HepG2 (cell line): ENCODE measurements around the gene MN1. TPM values are rescaled to one million over a fixed set of nuclear protein-coding genes. Genes with fewer than 3 reads are reported as not detected.
A peak's percentile ranks its signal among the peaks of the same experiment; 100 is the strongest.

Experiments
- ATAC-seq: fragments of 200-7000 bp; cut with Tn5 transposase; 3 replicates; pipeline ENCODE4 v1.9.1; 2020; ENCODE audit warnings: mild to moderate bottlenecking, moderate library complexity
- BruUV-seq: library from RNA; stranded (reverse); fragments of 400-500 nt; replicated peaks from 2 replicates; lab custom pipeline; 2021; lab: Mats Ljungman, UMichigan
- CTCF ChIA-PET: fragments of 300-600 bp; formaldehyde crosslinking; extraction: SDS; loops from one replicate; lab custom pipeline; 2021; ENCODE audit warnings: low total read pairs, inconsistent platforms, low intra/inter-chr PET ratio; lab: Yijun Ruan, JAX
- POLR2A ChIA-PET: fragments of 350-600 bp; sonication (Branson Sonifier 250); formaldehyde crosslinking; loops from one replicate; lab custom pipeline; 2020; ENCODE audit warnings: antibody characterized with exemption, inconsistent platforms; lab: Yijun Ruan, JAX
- DNase-seq: peaks from one replicate; pipeline ENCODE4 v3.0.0-alpha.2; 2015; ENCODE audit warnings: low spot score
- FAIRE-seq: peaks from 3 replicates; lab custom pipeline; 2011; peaks lifted over from hg19 to GRCh38; lab: Jason Lieb, UNC
- H2AFZ ChIP-seq: one replicate; pipeline ENCODE4 v1.6.1; 2011; ENCODE audit warnings: low read length, inconsistent platforms
- H3K27ac ChIP-seq: fragments of 300-600 bp; 3 replicates; pipeline ENCODE4 v1.8.0; 2011; ENCODE audit warnings: mixed run types, mild to moderate bottlenecking, mixed read lengths, low read length, inconsistent platforms; ENCODE audit not compliant: insufficient read depth; ENCODE audit errors: extremely low read length
- H3K27me3 ChIP-seq, 2 experiments: fragments of 200-600 bp in 1 of 2; 2 replicates in 1 of 2; 3 replicates in 1 of 2; pipeline versions ENCODE4 v1.6.0 to v1.8.0; 2011; ENCODE audit warnings: low read length in 2 of 2, mild to moderate bottlenecking in 2 of 2, moderate library complexity in 2 of 2, inconsistent platforms in 1 of 2; ENCODE audit not compliant: insufficient read depth in 2 of 2, control insufficient read depth in 1 of 2
- H3K36me3 ChIP-seq, 2 experiments: fragments of 200-600 bp in 1 of 2; replicated peaks in 1 of 2; 2 replicates in 1 of 2; 3 replicates in 1 of 2; pipeline versions ENCODE4 v1.5.1 to v1.8.0; 2011; ENCODE audit warnings: low read length in 2 of 2, inconsistent platforms in 1 of 2; ENCODE audit not compliant: insufficient read depth in 2 of 2, control insufficient read depth in 1 of 2
- H3K4me1 ChIP-seq: 2 replicates; pipeline ENCODE4 v1.5.1; 2012; ENCODE audit warnings: low read length, inconsistent platforms; ENCODE audit not compliant: insufficient read depth
- H3K4me2 ChIP-seq: 2 replicates; pipeline ENCODE4 v1.6.0; 2011; ENCODE audit warnings: low read depth, low read length, inconsistent platforms
- H3K4me3 ChIP-seq, 3 experiments: fragments of 200-600 bp in 1 of 3; sonication (generic), shearing (Covaris generic) in 1 of 3; replicated peaks in 1 of 3; 2 replicates each; pipeline ENCODE4 v1.5.1; 2011 to 2016; ENCODE audit warnings: low read length in 3 of 3, inconsistent platforms in 2 of 3, low read depth in 2 of 3, mild to moderate bottlenecking in 2 of 3, control low read depth in 1 of 3, mixed read lengths in 1 of 3; ENCODE audit not compliant: insufficient read depth in 1 of 3
- H3K79me2 ChIP-seq: one replicate; pipeline ENCODE4 v1.6.1; 2011; ENCODE audit warnings: low read length, inconsistent platforms; ENCODE audit not compliant: insufficient read depth
- H3K9ac ChIP-seq: 2 replicates; pipeline ENCODE4 v1.6.0; 2011; ENCODE audit warnings: mild to moderate bottlenecking, low read depth, low read length, inconsistent platforms; ENCODE audit not compliant: insufficient read depth
- H3K9me3 ChIP-seq: 2 replicates; pipeline ENCODE4 v1.5.1; 2012; ENCODE audit warnings: mild to moderate bottlenecking, low read length
- H4K20me1 ChIP-seq: 2 replicates; pipeline ENCODE4 v1.6.0; 2011; ENCODE audit warnings: inconsistent platforms, mild to moderate bottlenecking, low read length, moderate library complexity; ENCODE audit not compliant: insufficient read depth
- EEA1 ChIP-seq: sonication (generic); formaldehyde crosslinking; IDR thresholded peaks from 2 replicates; pipeline ENCODE4 v1.5.1; 2020; ENCODE audit warnings: mild to moderate bottlenecking, missing genetic modification reagents, borderline replicate concordance
- NFYC ChIP-seq: IDR thresholded peaks from 2 replicates; pipeline ENCODE4 v1.6.1; 2016; ENCODE audit warnings: missing genetic modification reagents, missing compliant biosample characterization
- NRL ChIP-seq: sonication (generic); formaldehyde crosslinking; IDR thresholded peaks from 2 replicates; pipeline ENCODE4 v1.5.0; 2020; ENCODE audit warnings: missing genetic modification reagents, mild to moderate bottlenecking, moderate library complexity, borderline replicate concordance
- PAX8 ChIP-seq: sonication (generic); formaldehyde crosslinking; IDR thresholded peaks from 2 replicates; pipeline ENCODE4 v1.8.0; 2022; ENCODE audit warnings: mild to moderate bottlenecking, missing genetic modification reagents, borderline replicate concordance
- SMAD3 ChIP-seq: sonication (generic); formaldehyde crosslinking; IDR thresholded peaks from 2 replicates; pipeline ENCODE4 v1.4.0; 2020; ENCODE audit warnings: missing genetic modification reagents
- ZNF274 ChIP-seq: sonication (generic); formaldehyde crosslinking; IDR thresholded peaks from 2 replicates; pipeline ENCODE4 v1.5.1; 2020; ENCODE audit warnings: mild to moderate bottlenecking, missing genetic modification reagents
- ZNF557 ChIP-seq: sonication (generic); formaldehyde crosslinking; IDR thresholded peaks from 2 replicates; pipeline ENCODE4 v1.4.0; 2020; ENCODE audit warnings: missing genetic modification reagents
- ZNF614 ChIP-seq: IDR thresholded peaks from 2 replicates; pipeline ENCODE4 v1.6.1; 2018; ENCODE audit warnings: missing biosample characterization, missing genetic modification reagents, inconsistent platforms, borderline replicate concordance
- ZSCAN20 ChIP-seq: sonication (generic); formaldehyde crosslinking; IDR thresholded peaks from 2 replicates; pipeline ENCODE4 v1.4.0; 2020; ENCODE audit warnings: missing genetic modification reagents, mild to moderate bottlenecking, borderline replicate concordance
- ZSCAN31 ChIP-seq: sonication (generic); formaldehyde crosslinking; IDR thresholded peaks from 2 replicates; pipeline ENCODE4 v1.5.0; 2020; ENCODE audit warnings: low read depth, mild to moderate bottlenecking, missing genetic modification reagents
- WGBS: methylation state at CpG from one replicate; pipeline ENCODE4 v1.1.6; 2017; ENCODE audit warnings: low lambda C conversion rate; 5-methylcytosine and 5-hydroxymethylcytosine counted together
- in situ Hi-C: cut with HindIII; loops from 2 replicates; pipeline ENCODE4 v1.10.0; 2017; ENCODE audit warnings: low pct_unique_long_range_greater_than_20kb; ENCODE audit not compliant: extremely low pct_ligation_motif_present
- intact Hi-C: fragments of 100-400 bp; cut with micrococcal nuclease; formaldehyde crosslinking; loops from one replicate; pipeline ENCODE4 v1.10.0; 2022; ENCODE audit not compliant: unreplicated experiment
- polyA plus RNA-seq, 8 experiments: library from polyadenylated mRNA; depleted of rRNA in 3 of 8; stranded (reverse) in 7 of 8; unstranded in 1 of 8; fragments of >200 nt; fragmentation: Illumina TruSeq in 4 of 8; extraction: Trizol in 4 of 8; gene quantifications; 2 replicates each; pipeline versions ENCODE4 v1.2.1 to v1.2.3, GENCODE V29; 2011 to 2016; ENCODE audit warnings: low read depth in 4 of 8, missing spikeins in 1 of 8, mixed read lengths in 1 of 8; ENCODE audit not compliant: insufficient read depth in 1 of 8
- total RNA-seq, 5 experiments: library from RNA; depleted of rRNA; stranded (reverse); fragments of >200 nt; fragmentation: Illumina TruSeq; extraction: Trizol; gene quantifications; 2 replicates each; pipeline ENCODE4 v1.2.3, GENCODE V29; 2016; ENCODE audit warnings: low read depth in 1 of 5
- TF ChIP-seq, protein P1 (sequence below): sonication (generic); formaldehyde crosslinking; IDR thresholded peaks from 2 replicates; pipeline ENCODE4 v1.8.0; 2022; ENCODE audit warnings: missing genetic modification reagents, mild to moderate bottlenecking, moderate library complexity, borderline replicate concordance
- TF ChIP-seq, protein P2 (sequence below): sonication (generic); formaldehyde crosslinking; IDR thresholded peaks from 2 replicates; pipeline ENCODE4 v1.5.1; 2020; ENCODE audit warnings: mild to moderate bottlenecking, missing genetic modification reagents, moderate library complexity
- TF ChIP-seq, protein P3 (sequence below): sonication (generic); formaldehyde crosslinking; IDR thresholded peaks from 2 replicates; pipeline ENCODE4 v1.4.0; 2020; ENCODE audit warnings: missing genetic modification reagents, borderline replicate concordance

The MN1 gene
- total and polyA plus RNA-seq, 2 of the 13 experiments (the other 11 are each of a cell fraction or from before 2014, with no cell fraction given) = 0.01 TPM; not detected in 1

DNA sequence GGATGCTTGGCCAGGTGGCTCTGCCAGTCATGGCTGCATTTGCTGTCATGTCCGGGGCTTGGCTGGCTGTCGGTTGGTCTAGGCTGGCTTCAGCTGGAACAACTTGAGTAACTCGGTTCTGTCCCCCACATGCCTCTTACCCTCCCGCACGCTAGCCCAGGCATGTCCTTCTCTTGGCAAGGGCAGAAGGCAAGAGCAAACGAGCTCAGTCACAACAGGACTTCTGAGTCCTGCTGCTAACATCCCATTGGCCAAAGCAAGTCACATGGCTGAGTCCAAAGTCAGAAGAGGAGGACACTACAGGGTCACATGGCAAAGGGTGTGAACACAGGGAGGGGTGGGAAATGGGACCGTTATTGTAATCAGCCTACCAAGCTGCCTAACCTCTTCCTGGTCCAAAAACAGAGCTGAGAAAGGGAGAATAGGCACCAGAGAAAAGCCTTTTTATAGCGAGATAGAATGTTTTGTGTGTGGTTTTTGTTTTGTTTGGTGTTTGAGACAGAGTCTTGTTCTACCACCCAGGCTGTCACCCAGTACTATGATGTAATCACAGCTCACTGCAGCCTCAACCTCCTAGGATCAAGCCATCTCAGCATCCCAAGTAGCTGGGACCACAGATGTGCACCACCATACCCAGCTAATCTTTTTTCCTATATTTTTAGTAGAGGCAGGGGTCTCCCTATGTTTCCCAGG lies 81.9 kb downstream of the MN1 start (continued):
- TF ChIP-seq, protein P1, sequence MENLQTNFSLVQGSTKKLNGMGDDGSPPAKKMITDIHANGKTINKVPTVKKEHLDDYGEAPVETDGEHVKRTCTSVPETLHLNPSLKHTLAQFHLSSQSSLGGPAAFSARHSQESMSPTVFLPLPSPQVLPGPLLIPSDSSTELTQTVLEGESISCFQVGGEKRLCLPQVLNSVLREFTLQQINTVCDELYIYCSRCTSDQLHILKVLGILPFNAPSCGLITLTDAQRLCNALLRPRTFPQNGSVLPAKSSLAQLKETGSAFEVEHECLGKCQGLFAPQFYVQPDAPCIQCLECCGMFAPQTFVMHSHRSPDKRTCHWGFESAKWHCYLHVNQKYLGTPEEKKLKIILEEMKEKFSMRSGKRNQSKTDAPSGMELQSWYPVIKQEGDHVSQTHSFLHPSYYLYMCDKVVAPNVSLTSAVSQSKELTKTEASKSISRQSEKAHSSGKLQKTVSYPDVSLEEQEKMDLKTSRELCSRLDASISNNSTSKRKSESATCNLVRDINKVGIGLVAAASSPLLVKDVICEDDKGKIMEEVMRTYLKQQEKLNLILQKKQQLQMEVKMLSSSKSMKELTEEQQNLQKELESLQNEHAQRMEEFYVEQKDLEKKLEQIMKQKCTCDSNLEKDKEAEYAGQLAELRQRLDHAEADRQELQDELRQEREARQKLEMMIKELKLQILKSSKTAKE = no peak
- TF ChIP-seq ZNF557 (CRISPR knock-in tag) (no peak), NFYC (CRISPR knock-in tag) (peak; percentile 71), PAX8 (CRISPR knock-in tag) (no peak)
- TF ChIP-seq, protein P2, sequence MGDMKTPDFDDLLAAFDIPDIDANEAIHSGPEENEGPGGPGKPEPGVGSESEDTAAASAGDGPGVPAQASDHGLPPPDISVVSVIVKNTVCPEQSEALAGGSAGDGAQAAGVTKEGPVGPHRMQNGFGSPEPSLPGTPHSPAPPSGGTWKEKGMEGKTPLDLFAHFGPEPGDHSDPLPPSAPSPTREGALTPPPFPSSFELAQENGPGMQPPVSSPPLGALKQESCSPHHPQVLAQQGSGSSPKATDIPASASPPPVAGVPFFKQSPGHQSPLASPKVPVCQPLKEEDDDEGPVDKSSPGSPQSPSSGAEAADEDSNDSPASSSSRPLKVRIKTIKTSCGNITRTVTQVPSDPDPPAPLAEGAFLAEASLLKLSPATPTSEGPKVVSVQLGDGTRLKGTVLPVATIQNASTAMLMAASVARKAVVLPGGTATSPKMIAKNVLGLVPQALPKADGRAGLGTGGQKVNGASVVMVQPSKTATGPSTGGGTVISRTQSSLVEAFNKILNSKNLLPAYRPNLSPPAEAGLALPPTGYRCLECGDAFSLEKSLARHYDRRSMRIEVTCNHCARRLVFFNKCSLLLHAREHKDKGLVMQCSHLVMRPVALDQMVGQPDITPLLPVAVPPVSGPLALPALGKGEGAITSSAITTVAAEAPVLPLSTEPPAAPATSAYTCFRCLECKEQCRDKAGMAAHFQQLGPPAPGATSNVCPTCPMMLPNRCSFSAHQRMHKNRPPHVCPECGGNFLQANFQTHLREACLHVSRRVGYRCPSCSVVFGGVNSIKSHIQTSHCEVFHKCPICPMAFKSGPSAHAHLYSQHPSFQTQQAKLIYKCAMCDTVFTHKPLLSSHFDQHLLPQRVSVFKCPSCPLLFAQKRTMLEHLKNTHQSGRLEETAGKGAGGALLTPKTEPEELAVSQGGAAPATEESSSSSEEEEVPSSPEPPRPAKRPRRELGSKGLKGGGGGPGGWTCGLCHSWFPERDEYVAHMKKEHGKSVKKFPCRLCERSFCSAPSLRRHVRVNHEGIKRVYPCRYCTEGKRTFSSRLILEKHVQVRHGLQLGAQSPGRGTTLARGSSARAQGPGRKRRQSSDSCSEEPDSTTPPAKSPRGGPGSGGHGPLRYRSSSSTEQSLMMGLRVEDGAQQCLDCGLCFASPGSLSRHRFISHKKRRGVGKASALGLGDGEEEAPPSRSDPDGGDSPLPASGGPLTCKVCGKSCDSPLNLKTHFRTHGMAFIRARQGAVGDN (CRISPR knock-in tag) = peak; percentile 55

DNA sequence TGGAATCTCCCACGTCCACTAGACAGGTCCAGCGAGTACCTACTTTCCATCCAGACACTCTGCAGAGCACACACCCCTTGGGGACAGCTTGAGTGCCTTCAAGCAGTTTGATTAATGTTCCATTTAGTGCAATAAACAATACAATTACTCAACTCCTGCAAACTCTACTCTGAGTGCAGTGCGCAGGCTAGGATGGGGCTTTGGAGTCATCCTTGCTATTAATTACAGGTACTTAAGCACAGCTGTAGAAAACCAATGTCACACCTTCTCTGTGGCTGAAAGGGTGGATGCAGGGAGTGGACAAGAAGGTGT lies 82.6 kb downstream of the MN1 start:
- in situ Hi-C loops (no loop called here), intact Hi-C loops (no loop called here)
- Histone ChIP-seq H3K27ac (no peak overlapping the region), H3K9me3 (no peaks in the 10 kb centered on the region), H2AFZ (no peak overlapping the region), H3K36me3 (no peaks in the 10 kb centered on the region), H3K4me1 (peaks cover 13% of the 10 kb centered on the region), H3K4me2 (no peak overlapping the region), H3K79me2 (no peaks in the 10 kb centered on the region), H3K4me3 (no peak overlapping the region), H4K20me1 (no peaks in the 10 kb centered on the region), H3K9ac (no peak overlapping the region), H3K27me3 (no peaks in the 10 kb centered on the region)
- FAIRE-seq = no peak
- ChIA-PET POLR2A (no interaction called here), CTCF (no interaction called here)
- no peak for DNase-seq
- 81% methylated on average over 3 of the region's 3 CpGs for WGBS
- ATAC-seq = no peak
- BruUV-seq = no TSS peak
- TF ChIP-seq ZSCAN31 (CRISPR knock-in tag) (no peak), ZNF274 (CRISPR knock-in tag) (no peak), SMAD3 (CRISPR knock-in tag) (no peak), ZNF614 (CRISPR knock-in tag) (no peak), NRL (no peak), EEA1 (CRISPR knock-in tag) (no peak), ZSCAN20 (CRISPR knock-in tag) (no peak)
- TF ChIP-seq, protein P3, sequence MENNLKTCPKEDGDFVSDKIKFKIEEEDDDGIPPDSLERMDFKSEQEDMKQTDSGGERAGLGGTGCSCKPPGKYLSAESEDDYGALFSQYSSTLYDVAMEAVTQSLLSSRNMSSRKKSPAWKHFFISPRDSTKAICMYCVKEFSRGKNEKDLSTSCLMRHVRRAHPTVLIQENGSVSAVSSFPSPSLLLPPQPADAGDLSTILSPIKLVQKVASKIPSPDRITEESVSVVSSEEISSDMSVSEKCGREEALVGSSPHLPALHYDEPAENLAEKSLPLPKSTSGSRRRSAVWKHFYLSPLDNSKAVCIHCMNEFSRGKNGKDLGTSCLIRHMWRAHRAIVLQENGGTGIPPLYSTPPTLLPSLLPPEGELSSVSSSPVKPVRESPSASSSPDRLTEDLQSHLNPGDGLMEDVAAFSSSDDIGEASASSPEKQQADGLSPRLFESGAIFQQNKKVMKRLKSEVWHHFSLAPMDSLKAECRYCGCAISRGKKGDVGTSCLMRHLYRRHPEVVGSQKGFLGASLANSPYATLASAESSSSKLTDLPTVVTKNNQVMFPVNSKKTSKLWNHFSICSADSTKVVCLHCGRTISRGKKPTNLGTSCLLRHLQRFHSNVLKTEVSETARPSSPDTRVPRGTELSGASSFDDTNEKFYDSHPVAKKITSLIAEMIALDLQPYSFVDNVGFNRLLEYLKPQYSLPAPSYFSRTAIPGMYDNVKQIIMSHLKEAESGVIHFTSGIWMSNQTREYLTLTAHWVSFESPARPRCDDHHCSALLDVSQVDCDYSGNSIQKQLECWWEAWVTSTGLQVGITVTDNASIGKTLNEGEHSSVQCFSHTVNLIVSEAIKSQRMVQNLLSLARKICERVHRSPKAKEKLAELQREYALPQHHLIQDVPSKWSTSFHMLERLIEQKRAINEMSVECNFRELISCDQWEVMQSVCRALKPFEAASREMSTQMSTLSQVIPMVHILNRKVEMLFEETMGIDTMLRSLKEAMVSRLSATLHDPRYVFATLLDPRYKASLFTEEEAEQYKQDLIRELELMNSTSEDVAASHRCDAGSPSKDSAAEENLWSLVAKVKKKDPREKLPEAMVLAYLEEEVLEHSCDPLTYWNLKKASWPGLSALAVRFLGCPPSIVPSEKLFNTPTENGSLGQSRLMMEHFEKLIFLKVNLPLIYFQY (CRISPR knock-in tag) = no peak
